HG02571 (cell line): ENCODE results near the gene SLC22A9.

Experiments used
- ATAC-seq: cut with Tn5 transposase; IDR thresholded peaks from one replicate; pipeline ENCODE4 v1.9.1; 2021; ENCODE audit warnings: mild to moderate bottlenecking, moderate library complexity; ENCODE audit not compliant: unreplicated experiment

Gene SLC22A9

GRCh38 chr11:63443714-63444113, 74.1 kb downstream of the SLC22A9 start:
- no peak for ATAC-seq

- ATAC-seq: no peak
Measured at GRCh38 chr11:63444160-63444559, 74.6 kb downstream of the SLC22A9 start.

DNA sequence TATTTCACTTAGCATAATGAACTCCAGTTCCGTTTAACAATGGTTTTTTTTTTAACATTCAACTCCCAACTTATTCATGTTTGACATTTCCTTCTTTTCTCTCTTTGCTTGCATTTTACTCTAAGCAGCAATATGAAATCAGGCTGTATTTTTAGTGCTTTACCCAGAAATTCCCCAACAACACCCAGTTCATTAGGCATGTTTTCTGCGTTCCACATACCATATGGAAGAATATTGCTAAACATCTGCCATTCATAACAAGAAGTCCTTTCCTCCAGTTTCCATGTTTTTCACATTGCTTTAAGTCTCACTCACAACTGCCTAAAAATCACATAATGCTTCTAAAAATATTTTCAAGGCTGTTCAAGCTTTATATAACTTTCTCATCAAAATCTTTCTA, 75.5 kb downstream of the SLC22A9 start:
- ATAC-seq: no peak

GRCh38 chr11:63445720-63446119, 76.1 kb downstream of the SLC22A9 start:
- ATAC-seq: no peak

DNA sequence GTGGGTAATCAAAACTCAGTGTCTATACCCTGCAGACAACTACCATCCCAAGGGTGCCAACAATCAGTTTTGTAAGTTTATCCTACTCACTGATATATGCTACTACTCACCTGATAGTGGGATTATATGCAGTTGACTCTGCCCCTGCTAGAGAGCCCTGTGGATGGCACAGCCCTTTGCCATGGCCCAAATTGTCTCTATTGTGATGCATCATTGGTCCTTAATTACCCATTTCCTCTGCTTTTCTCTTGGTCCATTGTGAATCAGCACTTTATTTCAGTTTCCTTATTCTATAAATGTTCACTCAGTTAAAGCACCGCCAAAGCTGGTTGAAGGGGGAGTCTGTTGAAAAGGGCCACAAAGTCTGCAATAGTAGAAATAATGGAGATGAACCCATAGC, 79.1 kb downstream of the SLC22A9 start:
- no peak for ATAC-seq

DNA sequence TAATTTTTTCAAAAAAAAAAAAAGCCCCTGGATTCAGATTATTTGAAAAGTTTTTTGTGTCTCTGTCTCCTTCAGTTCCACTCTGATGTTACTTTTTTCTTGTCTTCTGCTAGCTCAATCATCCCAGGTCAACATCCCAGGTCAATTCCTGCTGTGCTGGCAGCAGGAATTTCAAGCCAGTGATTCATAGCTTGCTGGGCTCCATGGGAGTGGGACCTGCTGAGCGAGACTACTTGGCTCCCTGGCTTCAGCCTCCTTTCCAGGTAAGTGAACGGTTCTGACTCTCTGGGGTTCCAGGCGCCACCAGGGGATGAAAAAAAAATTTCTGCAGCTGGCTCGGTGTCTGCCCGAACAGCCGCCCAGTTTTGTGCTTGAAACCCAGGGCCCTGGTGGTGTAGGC, 90.0 kb downstream of the SLC22A9 start:
- ATAC-seq: no peak
